SK-N-MC (cell line): Measurements from ENCODE around the gene HOXC5.

Source experiments
- EZH2 ChIP-seq: fragments of 200-600 bp; sonication (generic); IDR thresholded peaks from one replicate; pipeline ENCODE4 v1.6.1; 2017; ENCODE audit warnings: antibody characterized with exemption
- POLR2AphosphoS5 ChIP-seq: IDR thresholded peaks from 2 replicates; pipeline ENCODE4 v1.6.1; 2012; ENCODE audit warnings: mild to moderate bottlenecking, low read depth, low read length, borderline replicate concordance

GRCh38 chr12:54002278-54002914, 30.5 kb upstream of the HOXC5 start:
- no peak for TF ChIP-seq EZH2
- TF ChIP-seq POLR2AphosphoS5 = no peak
